GM11168 (cell line): ENCODE data around the gene NQO2.

Experiments used
- in situ Hi-C: fragments of 300-500 bp; cut with MboI; formaldehyde crosslinking; loops from one replicate; pipeline ENCODE4 v1.12.0; 2022; ENCODE audit warnings: low sequenced_read_pairs; ENCODE audit not compliant: unreplicated experiment

The NQO2 gene, protein sequence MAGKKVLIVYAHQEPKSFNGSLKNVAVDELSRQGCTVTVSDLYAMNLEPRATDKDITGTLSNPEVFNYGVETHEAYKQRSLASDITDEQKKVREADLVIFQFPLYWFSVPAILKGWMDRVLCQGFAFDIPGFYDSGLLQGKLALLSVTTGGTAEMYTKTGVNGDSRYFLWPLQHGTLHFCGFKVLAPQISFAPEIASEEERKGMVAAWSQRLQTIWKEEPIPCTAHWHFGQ

GRCh38 chr6:2999618-3000557 lies at the start of gene NQO2:
TSS of gene NQO2 (plus strand) at chr6:2999894. CDS start at chr6:3006553, 6,659 bp downstream.
- in situ Hi-C loops = loop anchor here (5.0 kb wide), 1 partner anchor 52 kb away; no protein-coding TSS in a partner anchor

- in situ Hi-C loops = no loop called here
Measured at GRCh38 chr6:2950713-2951112, 49.0 kb upstream of the NQO2 start.

- in situ Hi-C loops = no loop called here
Measured at GRCh38 chr6:2951728-2952127, 48.0 kb upstream of the NQO2 start.

- in situ Hi-C loops = no loop called here
Measured at GRCh38 chr6:2952557-2953095, 47.1 kb upstream of the NQO2 start.

- in situ Hi-C loops = no loop called here
Measured at GRCh38 chr6:2953098-2953497, 46.6 kb upstream of the NQO2 start.

DNA sequence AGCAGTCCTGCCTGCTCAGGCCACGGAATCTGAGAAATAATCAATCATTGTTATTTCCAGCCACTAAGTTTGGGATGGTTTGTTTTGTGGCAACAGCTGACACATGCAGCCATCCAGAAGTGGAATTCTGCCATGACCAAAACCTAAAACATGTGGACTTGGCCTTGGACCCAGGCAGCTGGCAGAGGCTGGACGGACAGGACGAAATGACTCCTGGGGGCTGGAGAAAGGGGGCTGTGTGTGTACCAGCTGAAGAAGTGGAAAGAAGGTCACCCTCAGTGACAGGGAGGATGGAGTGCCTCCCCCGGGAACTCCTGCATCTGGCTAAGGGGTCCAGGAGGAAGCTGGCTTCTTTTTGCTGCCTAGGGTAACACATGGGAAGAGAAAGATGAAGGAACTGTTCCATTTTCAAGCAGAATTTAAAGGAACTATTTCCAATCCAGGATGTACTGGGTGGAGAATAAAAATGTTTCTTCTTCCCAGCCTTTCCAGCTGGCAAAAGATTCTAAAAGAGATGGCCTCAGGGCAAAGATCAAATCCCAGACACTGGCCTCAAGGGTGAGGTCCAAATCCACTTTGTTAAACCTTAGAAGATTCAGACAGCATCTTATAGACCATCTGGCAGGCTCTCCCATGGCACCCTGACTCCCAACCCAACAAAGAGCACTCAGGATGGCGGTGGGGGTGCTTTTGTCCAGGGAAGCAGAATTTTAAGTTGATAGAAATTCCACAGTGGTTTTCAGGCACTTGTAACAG lies 42.6 kb upstream of the NQO2 start:
- in situ Hi-C loops = no loop called here

DNA sequence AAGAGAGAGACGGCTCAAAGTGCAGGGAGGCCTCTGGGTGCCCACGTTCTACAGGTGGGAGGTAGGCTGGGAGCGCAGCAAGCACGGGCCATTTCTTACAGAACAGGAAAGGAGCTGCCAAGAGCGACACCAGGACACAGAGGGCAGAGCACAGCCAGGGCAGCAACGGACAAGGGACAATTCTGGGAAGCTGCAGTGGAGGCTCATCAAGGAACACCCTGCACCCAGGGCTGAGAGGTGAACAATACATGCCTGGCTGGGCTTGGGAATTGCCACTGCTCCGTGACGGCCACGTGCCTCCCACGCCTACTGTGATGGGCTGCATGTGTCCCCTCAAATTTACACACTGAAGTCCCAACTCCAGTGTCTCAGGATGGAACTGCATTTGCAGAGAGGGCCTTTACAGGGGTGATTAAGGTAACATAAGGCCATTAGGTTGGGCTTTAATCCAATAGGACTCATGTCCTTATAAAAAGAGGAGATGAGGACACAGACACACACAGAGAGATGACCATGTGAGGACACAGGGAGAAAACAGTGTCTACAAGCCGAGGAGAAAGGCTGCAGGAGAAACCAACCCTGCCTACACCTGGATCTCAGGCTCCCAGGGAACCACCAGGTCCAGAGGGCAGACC lies 41.9 kb upstream of the NQO2 start:
- in situ Hi-C loops = no loop called here

DNA sequence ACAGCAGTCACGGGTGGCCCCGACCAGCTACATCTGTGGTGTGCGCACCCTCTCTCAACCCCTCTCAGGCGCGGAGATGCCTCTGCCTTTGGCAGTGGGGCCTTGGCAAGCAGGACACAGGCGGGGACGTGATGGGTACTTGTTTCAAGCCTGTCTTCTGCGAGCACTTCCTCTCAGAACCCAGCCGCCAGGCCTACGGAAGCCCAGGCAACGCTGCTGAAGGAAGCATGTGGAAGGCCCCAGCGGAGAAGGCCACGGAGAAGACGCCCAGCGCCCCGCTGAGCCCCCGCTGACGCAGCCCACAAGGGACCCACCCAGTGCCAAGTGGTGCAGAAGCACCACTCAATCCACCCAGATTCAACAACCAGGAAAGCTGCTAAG lies 41.4 kb upstream of the NQO2 start:
- in situ Hi-C loops = no loop called here

- in situ Hi-C loops = no loop called here
Measured at GRCh38 chr6:2958776-2959175, 40.9 kb upstream of the NQO2 start.

- in situ Hi-C loops = no loop called here
Measured at GRCh38 chr6:2959909-2960719, 39.6 kb upstream of the NQO2 start.

DNA sequence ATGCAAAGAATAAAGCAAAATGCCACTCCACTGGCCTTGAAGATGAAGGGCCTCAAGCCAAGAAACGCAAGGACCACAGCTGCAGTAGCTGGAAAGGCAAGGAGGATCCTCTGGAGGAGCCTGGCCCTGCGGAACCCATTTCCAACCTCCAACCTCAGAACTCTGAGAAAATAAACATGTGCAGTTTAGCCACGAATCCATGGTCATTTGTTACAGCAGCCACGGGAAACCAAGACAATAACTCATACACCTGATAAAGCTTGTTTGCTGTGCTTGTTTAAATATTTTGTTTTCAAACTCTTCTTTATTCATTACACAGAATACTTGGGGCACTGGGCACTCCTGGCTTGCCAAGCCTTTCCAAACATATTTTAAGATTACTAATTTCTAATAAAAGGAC lies 38.8 kb upstream of the NQO2 start:
- in situ Hi-C loops = no loop called here

GRCh38 chr6:2961506-2961905 lies 38.2 kb upstream of the NQO2 start:
- in situ Hi-C loops = no loop called here

GRCh38 chr6:2962004-2962403 lies 37.7 kb upstream of the NQO2 start:
- in situ Hi-C loops = no loop called here

- in situ Hi-C loops = no loop called here
Measured at GRCh38 chr6:2962636-2963035, 37.1 kb upstream of the NQO2 start.

GRCh38 chr6:2963756-2964155 lies 35.9 kb upstream of the NQO2 start:
- in situ Hi-C loops = no loop called here

GRCh38 chr6:2964793-2965505 lies 34.7 kb upstream of the NQO2 start:
- in situ Hi-C loops = no loop called here

GRCh38 chr6:2966347-2966746 lies 33.3 kb upstream of the NQO2 start:
- in situ Hi-C loops = no loop called here

DNA sequence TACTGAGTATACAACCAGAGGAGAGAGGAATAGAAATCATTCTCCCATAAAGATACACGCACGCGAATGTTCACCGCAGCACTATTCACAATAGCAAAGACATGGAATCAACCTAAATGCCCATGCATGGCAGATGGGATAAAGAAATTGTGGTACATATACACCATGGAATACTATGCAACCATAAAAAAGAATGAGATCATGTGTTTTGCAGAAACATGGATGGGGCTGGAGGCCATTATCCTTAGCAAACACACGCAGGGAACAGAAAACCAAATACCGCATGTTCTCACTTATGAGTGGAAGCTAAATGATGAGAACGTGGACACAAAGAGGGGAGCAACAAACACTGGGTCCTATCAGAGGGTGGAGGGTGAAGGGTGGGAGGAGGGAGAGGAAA lies 31.8 kb upstream of the NQO2 start:
- in situ Hi-C loops = no loop called here
